Neutrophil (primary cell): ENCODE results near the gene FSTL3.

ENCODE experiments used
- H3K27ac ChIP-seq: fragments of 200-600 bp; sonication (generic); 2 replicates; pipeline ENCODE4 v1.5.1; 2016; ENCODE audit warnings: mild to moderate bottlenecking, moderate library complexity
- H3K27me3 ChIP-seq: fragments of 200-600 bp; sonication (generic); 2 replicates; pipeline ENCODE4 v1.6.0; 2016; ENCODE audit warnings: mild to moderate bottlenecking
- H3K36me3 ChIP-seq: fragments of 200-600 bp; sonication (generic); 2 replicates; pipeline ENCODE4 v1.5.1; 2017
- H3K4me1 ChIP-seq, 2 experiments: fragments of 200-600 bp in 1 of 2; sonication (generic) in 1 of 2; 1 replicate in 1 of 2; 2 replicates in 1 of 2; pipeline versions ENCODE4 v1.5.1 to v1.6.1; 2013 to 2016; ENCODE audit warnings: low read depth in 1 of 2, low read length in 1 of 2, mild to moderate bottlenecking in 1 of 2, moderate library complexity in 1 of 2; ENCODE audit not compliant: control insufficient read depth in 1 of 2, insufficient read depth in 1 of 2
- H3K4me3 ChIP-seq, 2 experiments: fragments of 200-600 bp in 1 of 2; sonication (generic) in 1 of 2; 1 replicate in 1 of 2; 2 replicates in 1 of 2; pipeline ENCODE4 v1.5.1; 2013 to 2016; ENCODE audit warnings: low read depth in 1 of 2, low read length in 1 of 2, mild to moderate bottlenecking in 1 of 2, moderate library complexity in 1 of 2
- H3K9me3 ChIP-seq: fragments of 200-600 bp; sonication (generic); 2 replicates; pipeline ENCODE4 v1.5.1; 2016
- TF ChIP-seq, protein P1 (sequence below): fragments of 200-600 bp; sonication (generic); IDR thresholded peaks from 2 replicates; pipeline ENCODE4 v1.5.1; 2016; ENCODE audit warnings: antibody characterized with exemption

Gene FSTL3

GRCh38 chr19:647566-648284, 28.5 kb upstream of the FSTL3 start:
- TF ChIP-seq, protein P1, sequence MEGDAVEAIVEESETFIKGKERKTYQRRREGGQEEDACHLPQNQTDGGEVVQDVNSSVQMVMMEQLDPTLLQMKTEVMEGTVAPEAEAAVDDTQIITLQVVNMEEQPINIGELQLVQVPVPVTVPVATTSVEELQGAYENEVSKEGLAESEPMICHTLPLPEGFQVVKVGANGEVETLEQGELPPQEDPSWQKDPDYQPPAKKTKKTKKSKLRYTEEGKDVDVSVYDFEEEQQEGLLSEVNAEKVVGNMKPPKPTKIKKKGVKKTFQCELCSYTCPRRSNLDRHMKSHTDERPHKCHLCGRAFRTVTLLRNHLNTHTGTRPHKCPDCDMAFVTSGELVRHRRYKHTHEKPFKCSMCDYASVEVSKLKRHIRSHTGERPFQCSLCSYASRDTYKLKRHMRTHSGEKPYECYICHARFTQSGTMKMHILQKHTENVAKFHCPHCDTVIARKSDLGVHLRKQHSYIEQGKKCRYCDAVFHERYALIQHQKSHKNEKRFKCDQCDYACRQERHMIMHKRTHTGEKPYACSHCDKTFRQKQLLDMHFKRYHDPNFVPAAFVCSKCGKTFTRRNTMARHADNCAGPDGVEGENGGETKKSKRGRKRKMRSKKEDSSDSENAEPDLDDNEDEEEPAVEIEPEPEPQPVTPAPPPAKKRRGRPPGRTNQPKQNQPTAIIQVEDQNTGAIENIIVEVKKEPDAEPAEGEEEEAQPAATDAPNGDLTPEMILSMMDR: no peak
- H3K36me3 ChIP-seq: peaks cover 81% of the 10 kb centered on the region

DNA sequence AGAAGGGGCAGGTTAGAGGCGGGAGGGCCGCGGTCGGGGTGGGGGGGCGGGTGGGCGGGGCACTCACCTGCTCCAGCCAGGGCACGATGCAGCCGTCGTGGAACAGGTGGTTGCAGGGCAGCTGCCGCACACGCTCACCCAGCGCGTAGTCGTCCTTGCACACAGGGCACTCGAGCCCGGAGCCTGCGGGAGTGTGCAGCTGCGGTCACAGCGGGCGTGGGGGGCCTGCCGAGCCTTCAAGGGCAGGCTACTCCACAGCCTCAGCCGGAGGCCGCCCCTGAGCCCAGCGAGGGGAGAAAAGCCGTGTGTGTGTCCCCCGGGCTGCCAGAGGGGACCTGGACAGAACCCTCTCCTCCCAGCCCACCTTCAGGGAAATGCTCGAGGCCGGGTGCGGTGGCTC, 27.9 kb upstream of the FSTL3 start:
- no peaks in the 10 kb centered on the region for H3K27me3 ChIP-seq
- no peaks in the 10 kb centered on the region for H3K9me3 ChIP-seq
- H3K4me1 ChIP-seq: no peaks in the 10 kb centered on the region
- no peak overlapping the region for H3K27ac ChIP-seq
- H3K4me3 ChIP-seq: no peak overlapping the region
- TF ChIP-seq, protein P1: no peak
- peaks cover 87% of the 10 kb centered on the region for H3K36me3 ChIP-seq

More at GRCh38 chr19:647566-648284, 28.5 kb upstream of the FSTL3 start:
- H3K9me3 ChIP-seq: no peaks in the 10 kb centered on the region
- no peaks in the 10 kb centered on the region for H3K4me1 ChIP-seq
- no peaks in the 10 kb centered on the region for H3K27me3 ChIP-seq
- no peak overlapping the region for H3K4me3 ChIP-seq
- H3K27ac ChIP-seq: no peak overlapping the region

GRCh38 chr19:648904-649801, 27.0 kb upstream of the FSTL3 start:
- H3K36me3 ChIP-seq: peaks cover 95% of the 10 kb centered on the region
- no peaks in the 10 kb centered on the region for H3K4me1 ChIP-seq
- TF ChIP-seq, protein P1: no peak
- H3K9me3 ChIP-seq: no peaks in the 10 kb centered on the region
- no peak overlapping the region for H3K4me3 ChIP-seq
- no peak overlapping the region for H3K27ac ChIP-seq
- no peaks in the 10 kb centered on the region for H3K27me3 ChIP-seq

- Histone ChIP-seq H3K4me1 (no peaks in the 10 kb centered on the region), H3K9me3 (no peaks in the 10 kb centered on the region), H3K27ac (no peak overlapping the region), H3K27me3 (no peaks in the 10 kb centered on the region), H3K36me3 (peaks cover 88% of the 10 kb centered on the region), H3K4me3 (no peak overlapping the region)
- TF ChIP-seq, protein P1: no peak
Measured at GRCh38 chr19:650121-650520, 26.1 kb upstream of the FSTL3 start.

GRCh38 chr19:651114-651818, 24.9 kb upstream of the FSTL3 start:
- Histone ChIP-seq H3K27ac (no peak overlapping the region), H3K27me3 (no peaks in the 10 kb centered on the region), H3K36me3 (peaks cover 82% of the 10 kb centered on the region), H3K4me1 (no peaks in the 10 kb centered on the region), H3K9me3 (no peaks in the 10 kb centered on the region), H3K4me3 (no peak overlapping the region)
- TF ChIP-seq, protein P1: no peak
